Measurements from ENCODE around the gene POFUT1. TPM values are rescaled to one million over a fixed set of nuclear protein-coding genes. Genes with fewer than 3 reads are reported as not detected.
"Not testable (repeated sequence)": the region's sequence is repeated elsewhere in the genome, so short reads cannot be mapped to it uniquely, and the experiment has no call there.

Gene POFUT1
- total RNA-seq, 1 donor from 2014 or later, result 37.7 TPM

- DNase-seq (ENCODE audit: low read depth, low spot score), result no peak
Observed at GRCh38 chr20:32188376-32189122, 19.1 kb upstream of the POFUT1 start.

- no peak for DNase-seq (ENCODE audit: low read depth, low spot score)
Observed at GRCh38 chr20:32189123-32189410, 18.6 kb upstream of the POFUT1 start.

DNA sequence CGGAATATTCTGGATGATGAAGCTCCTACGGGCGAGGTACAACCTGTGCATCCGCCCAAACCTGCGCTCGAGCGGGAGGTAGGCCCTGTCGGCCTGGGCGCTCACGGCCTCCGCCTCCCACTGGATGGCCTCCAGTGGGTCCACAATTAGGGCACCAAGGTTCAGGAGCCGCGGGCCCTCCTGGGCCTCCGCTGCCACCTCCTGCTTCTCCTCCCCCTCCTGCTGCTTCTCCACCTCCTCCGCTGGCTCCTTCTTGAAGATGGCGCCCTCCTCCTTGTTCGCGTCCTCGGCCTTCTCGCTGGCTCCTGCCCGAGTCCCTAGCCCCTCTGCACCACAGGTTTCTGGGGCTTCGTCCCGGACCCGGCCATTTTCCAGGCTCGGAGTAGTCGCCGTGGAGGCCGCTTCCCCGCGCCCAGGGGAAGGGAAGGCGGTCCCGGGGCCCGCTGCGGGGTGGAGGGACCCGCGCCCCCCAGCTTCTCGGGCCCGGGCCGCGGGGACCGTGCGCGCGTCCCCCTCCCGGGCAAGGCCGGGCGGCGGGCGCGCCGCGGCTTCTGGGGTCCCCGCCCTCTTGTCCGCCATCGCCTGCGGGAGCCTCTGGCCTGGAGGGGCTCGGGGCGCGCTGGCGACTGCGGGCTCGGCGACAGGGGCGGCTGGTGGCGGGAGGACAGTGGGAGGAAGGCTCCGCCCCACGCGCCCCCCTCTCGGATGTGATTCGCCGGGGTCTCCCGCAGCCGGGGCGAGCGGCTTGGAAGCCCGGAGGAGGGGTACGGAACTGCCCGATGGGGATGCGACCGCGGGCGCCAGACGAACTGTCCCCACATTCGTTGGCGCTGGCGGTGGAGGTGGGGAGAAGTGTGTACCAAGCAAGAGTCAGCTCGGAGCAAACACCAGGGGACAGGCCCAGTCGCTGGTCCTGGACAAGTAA is 17.7 kb upstream of the POFUT1 start:
- DNase-seq (ENCODE audit: low read depth, low spot score), result no peak

DNA sequence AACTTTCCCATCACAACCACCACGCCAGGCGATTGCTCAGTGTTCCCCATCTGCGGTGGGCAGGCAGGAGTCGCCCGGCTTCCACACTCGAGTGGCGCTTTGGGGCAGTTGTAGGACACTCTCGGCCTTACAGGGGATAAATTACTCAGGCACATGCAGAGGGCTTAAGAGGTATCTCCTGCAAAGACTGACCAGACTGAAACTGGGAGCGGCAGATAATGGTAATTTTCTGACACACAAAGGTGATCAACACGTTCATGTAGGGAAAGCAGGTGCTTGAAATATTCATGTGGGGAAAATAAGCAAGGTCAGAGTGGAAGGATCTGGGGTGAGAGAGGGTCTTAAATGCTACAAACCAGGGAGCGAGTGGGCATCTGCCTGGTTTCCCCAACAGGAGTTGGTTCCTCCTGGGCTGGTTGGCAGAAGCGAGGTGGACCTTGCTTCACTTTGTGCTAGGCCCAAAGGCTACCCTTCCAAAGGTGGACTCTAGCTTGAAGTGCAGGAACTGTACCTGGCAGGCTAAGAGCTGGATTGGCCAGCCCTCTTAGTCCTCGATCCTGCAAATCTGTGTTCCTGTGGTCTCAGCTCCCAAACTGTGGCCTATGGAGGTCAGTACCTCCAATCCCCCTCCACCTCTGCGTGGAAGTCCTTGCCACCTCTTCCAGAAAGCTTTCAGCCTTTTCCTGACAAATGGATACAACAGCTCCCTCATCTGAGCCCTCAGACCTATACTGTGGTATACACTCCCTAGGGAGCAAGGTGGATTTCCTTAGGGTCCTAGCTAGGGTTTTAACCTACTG is 16.9 kb upstream of the POFUT1 start:
- DNase-seq (ENCODE audit: low read depth, low spot score), result no peak

- DNase-seq (ENCODE audit: low read depth, low spot score), result no peak
Observed at GRCh38 chr20:32191422-32191821, 16.3 kb upstream of the POFUT1 start.

GRCh38 chr20:32191873-32192272 is 15.8 kb upstream of the POFUT1 start:
- DNase-seq (ENCODE audit: low read depth, low spot score), result no peak

- DNase-seq (ENCODE audit: low read depth, low spot score), result no peak
Observed at GRCh38 chr20:32192698-32193097, 15.0 kb upstream of the POFUT1 start.

DNA sequence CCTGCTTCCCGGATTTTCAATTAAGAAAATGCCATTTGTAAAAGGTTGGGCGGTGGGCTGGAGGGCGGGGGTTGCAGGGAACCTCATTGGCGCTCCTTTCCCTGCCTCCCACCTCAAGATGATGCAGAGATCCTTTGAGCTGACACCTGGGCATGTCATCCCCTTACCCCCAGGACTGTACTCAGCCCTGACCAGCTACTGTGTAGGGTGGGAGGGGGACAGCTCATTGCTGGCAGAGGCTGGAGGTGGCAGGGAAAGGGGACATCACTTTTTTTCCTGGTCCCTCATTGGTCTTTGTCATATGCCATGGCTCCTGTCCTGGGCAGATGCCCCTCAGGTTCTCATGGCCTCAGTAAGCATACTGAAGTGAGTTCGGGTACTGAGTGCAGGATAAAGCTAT is 14.3 kb upstream of the POFUT1 start:
- DNase-seq (ENCODE audit: low read depth, low spot score), result not testable (repeated sequence)

- DNase-seq (ENCODE audit: low read depth, low spot score), result no peak
Observed at GRCh38 chr20:32193996-32194395, 13.7 kb upstream of the POFUT1 start.

DNA sequence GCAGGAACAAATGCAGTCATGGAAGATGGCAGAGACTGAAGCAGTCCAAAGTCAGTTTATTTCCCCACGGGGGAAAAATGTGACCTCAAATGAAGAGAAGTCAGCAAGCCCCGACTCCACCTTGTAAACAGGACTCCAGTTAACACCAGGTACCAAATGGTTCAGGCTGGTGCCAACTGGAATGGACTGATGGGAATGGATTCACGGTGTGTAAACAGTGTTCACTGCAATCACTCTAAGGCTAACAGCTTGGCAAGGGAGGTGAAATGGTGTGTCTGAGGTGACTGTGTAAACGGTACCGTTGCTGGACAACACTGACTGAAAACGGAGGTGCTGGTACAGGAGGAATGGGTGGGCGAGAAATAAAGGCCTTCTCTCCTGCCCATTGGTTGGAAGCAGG is 12.1 kb upstream of the POFUT1 start:
- DNase-seq (ENCODE audit: low read depth, low spot score), result no peak

DNA sequence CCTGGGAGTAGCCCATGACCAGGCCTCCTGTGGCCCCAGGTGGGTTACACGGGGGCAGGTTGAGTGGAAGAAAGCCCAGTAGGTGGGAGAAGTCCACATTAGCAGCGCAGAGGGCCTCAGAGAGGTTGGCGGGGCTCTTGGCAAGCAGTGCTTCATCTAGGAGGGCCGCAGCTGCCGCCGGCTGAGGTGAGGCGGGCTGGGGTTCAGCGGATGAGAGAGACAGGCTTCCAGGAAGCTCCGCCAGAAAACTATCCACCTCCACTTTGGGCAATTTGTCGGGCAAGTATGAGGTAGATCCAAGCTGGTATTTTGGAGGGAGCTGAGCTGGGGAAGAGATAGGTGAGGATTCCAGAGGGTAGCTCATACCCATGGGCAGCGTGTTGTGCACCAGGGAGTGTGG is 11.1 kb upstream of the POFUT1 start:
- not testable (repeated sequence) for DNase-seq (ENCODE audit: low read depth, low spot score)

- not testable (repeated sequence) for DNase-seq (ENCODE audit: low read depth, low spot score)
Observed at GRCh38 chr20:32197136-32197535, 10.5 kb upstream of the POFUT1 start.

DNA sequence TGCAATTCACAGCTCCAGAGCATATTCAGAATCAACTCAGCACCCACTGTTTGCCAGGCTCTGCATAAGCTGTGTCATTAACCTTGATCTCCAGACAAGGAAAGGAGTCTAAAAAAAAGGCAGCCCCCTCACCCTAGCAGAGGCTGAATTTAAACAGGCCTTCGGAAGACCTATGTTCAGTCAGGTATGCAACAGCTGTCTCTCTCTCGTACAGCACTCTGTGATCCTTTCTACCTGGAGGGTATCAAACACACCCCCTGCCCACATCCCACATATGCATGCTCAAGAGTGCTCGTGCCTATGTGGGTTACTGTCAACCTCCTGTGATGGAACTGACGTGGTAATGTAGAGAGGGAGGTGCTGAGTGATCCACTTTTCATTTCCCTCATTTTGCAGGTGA is 8.7 kb upstream of the POFUT1 start:
- no peak for DNase-seq (ENCODE audit: low read depth, low spot score)

- DNase-seq (ENCODE audit: low read depth, low spot score), result no peak
Observed at GRCh38 chr20:32201296-32201976, 6.2 kb upstream of the POFUT1 start.

DNA sequence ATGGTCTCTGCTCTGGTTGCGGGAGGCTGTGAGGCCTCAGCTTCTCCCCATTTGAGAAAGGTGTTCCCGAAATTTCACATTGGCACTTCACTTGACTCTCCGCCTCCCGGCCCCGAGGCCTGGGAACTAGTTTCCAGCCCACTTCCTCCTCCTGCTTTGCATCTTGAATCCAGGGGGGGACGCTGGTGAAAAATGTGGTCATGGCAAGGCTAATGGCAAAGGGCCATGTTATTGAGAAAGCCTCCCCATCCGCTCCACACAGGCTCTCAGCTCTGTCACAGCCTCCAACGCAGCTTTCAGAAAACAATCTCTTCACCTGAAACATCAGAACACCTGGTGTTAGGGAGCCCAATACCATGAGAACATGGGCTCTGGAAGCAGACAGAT is 5.7 kb upstream of the POFUT1 start:
- no peak for DNase-seq (ENCODE audit: low read depth, low spot score)

DNA sequence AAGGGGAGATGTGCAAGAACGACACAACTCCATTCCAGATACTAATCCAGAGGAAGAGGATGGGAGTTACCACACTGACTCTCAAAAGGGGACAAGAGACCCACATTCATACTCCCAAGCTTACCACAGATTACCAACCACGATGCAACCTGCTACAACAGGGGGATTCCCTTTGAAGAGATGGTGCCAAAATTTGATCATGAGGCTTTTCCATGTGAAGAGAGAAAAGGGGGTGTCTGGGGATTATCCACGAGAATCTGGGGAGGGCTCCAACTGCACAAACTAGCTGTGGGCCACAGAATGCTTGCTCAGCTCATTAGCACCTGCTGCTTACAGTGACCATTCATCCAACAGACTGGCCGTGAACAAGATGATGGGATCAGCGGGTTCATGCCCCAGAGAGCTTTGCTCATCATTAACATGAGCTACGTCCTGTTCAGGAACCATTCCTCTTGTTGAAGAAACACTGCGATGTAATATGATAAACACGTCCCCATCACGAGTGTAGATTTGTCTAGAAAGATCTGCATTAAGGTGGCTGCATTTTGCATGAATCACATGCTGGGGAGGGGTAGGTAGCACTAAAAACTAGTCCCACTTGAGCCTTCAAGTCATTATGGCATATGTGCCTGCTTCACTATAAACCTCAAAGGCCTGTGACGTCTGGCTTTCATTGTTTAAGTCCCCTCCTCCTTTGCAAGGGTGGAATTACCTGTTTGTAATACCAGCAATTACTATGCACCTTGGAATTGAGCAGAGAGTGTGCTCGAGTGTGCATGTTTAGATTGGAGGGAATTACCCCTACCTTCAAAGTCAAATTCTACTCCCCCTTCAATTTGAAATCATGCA is 4.1 kb upstream of the POFUT1 start:
- no peak for DNase-seq (ENCODE audit: low read depth, low spot score)

- no peak for DNase-seq (ENCODE audit: low read depth, low spot score)
Observed at GRCh38 chr20:32204205-32205109, 3.2 kb upstream of the POFUT1 start.

GRCh38 chr20:32205110-32205842 is 2.4 kb upstream of the POFUT1 start:
- no peak for DNase-seq (ENCODE audit: low read depth, low spot score)
